Measurements from ENCODE around the gene HSP90B1.

Gene HSP90B1

GRCh38 chr12:103978384-103978982 is 48.3 kb downstream of the HSP90B1 start:
- no peak for DNase-seq

GRCh38 chr12:103986829-103987228 is 56.6 kb downstream of the HSP90B1 start:
- DNase-seq, result no peak

- DNase-seq, result no peak
Observed at GRCh38 chr12:103994235-103994634, 64.0 kb downstream of the HSP90B1 start.

GRCh38 chr12:103996595-103996994 is 66.4 kb downstream of the HSP90B1 start:
- no peak for DNase-seq

- no peak for DNase-seq
Observed at GRCh38 chr12:103997286-103997900, 67.2 kb downstream of the HSP90B1 start.
